Peyer's patch (tissue), 4 donors: ENCODE results near the gene NDUFB4. TPM values are rescaled to one million over a fixed set of nuclear protein-coding genes. Genes with fewer than 3 reads are reported as not detected.
"Not testable (repeated sequence)": the region's sequence is repeated elsewhere in the genome, so short reads cannot be mapped to it uniquely, and the experiment has no call there.

Source experiments
- DNase-seq, 3 donors: peaks; one replicate each; pipeline ENCODE4 v3.0.0-alpha.2; 2017 to 2019
- H3K27ac ChIP-seq, 4 donors: fragments of 200-600 bp; sonication (generic); one replicate each; pipeline ENCODE4 v1.5.1; 2016 to 2019
- H3K27me3 ChIP-seq, 2 donors: fragments of 200-600 bp; sonication (generic); one replicate each; pipeline ENCODE4 v1.5.1; 2019
- H3K36me3 ChIP-seq, 3 donors: fragments of 200-600 bp; sonication (generic); one replicate each; pipeline ENCODE4 v1.5.1; 2016 to 2019
- H3K4me1 ChIP-seq, 4 donors: fragments of 200-600 bp; sonication (generic); one replicate each; pipeline ENCODE4 v1.5.1; 2016 to 2019
- H3K4me3 ChIP-seq, 4 donors: fragments of 200-600 bp; sonication (generic); 1 replicate in 3 of 4; 2 replicates in 1 of 4; pipeline ENCODE4 v1.5.1; 2016 to 2019; ENCODE audit warnings: mild to moderate bottlenecking in 1 of 4
- H3K9me3 ChIP-seq, 4 donors: fragments of 200-600 bp; sonication (generic); one replicate each; pipeline ENCODE4 v1.5.1; 2016 to 2019; ENCODE audit warnings: mild to moderate bottlenecking in 1 of 4
- CTCF ChIP-seq, 6 experiments: fragments of 450-650 bp in 4 of 6; fragments of 200-600 bp in 2 of 6; sonication (generic) in 1 of 6; IDR thresholded peaks; one replicate each; pipeline ENCODE4 v1.5.1; 2017 to 2019; ENCODE audit warnings: antibody characterized with exemption in 6 of 6, mild to moderate bottlenecking in 3 of 6, moderate library complexity in 1 of 6
- POLR2A ChIP-seq, 2 donors: fragments of 450-650 bp; IDR thresholded peaks; one replicate each; pipeline ENCODE4 v1.5.1; 2017; ENCODE audit warnings: antibody characterized with exemption in 2 of 2, mild to moderate bottlenecking in 2 of 2, moderate library complexity in 2 of 2
- total RNA-seq, 4 donors: library from RNA; depleted of rRNA; stranded (reverse); fragments of >200 nt; gene quantifications; one replicate each; pipeline ENCODE4 v1.1.0, GENCODE V29; 2016

Gene NDUFB4
- total RNA-seq, 4 donors from 2014 or later, result 43.7 to 156 (median 79.6) TPM

- no peaks in the 10 kb centered on the region for H3K4me1 ChIP-seq
- no peak for TF ChIP-seq CTCF (IDR thresholded peaks at IDR 0.05)
- TF ChIP-seq POLR2A (IDR thresholded peaks at IDR 0.05), result no peak
- H3K36me3 ChIP-seq, result no peaks in the 10 kb centered on the region
- no peak overlapping the region for H3K4me3 ChIP-seq
- H3K27ac ChIP-seq, result no peak overlapping the region
- H3K27me3 ChIP-seq, result no peaks in the 10 kb centered on the region
- DNase-seq, result no peak
- no peaks in the 10 kb centered on the region for H3K9me3 ChIP-seq
Observed at GRCh38 chr3:120615847-120616609, 19.9 kb downstream of the NDUFB4 start.

- H3K36me3 ChIP-seq, H3K4me1 ChIP-seq, H3K4me3 ChIP-seq, H3K9me3 ChIP-seq, H3K27me3 ChIP-seq, H3K27ac ChIP-seq, DNase-seq: not testable (repeated sequence)
Observed at GRCh38 chr3:120616745-120617144, 20.6 kb downstream of the NDUFB4 start.

GRCh38 chr3:120622457-120622856 is 26.3 kb downstream of the NDUFB4 start:
- Histone ChIP-seq H3K9me3 (peaks cover 0 to 11% (median 5%) of the 10 kb centered on the region in 4 donors), H3K4me3 (no peak overlapping the region), H3K36me3 (no peaks in the 10 kb centered on the region), H3K4me1 (no peaks in the 10 kb centered on the region), H3K27me3 (no peaks in the 10 kb centered on the region), H3K27ac (no peak overlapping the region)
- TF ChIP-seq POLR2A (IDR thresholded peaks at IDR 0.05) (no peak), CTCF (IDR thresholded peaks at IDR 0.05) (no peak)
- no peak for DNase-seq

GRCh38 chr3:120622870-120623726 is 27.0 kb downstream of the NDUFB4 start:
- peaks cover 0 to 4% (median 0%) of the 10 kb centered on the region in 3 donors for H3K36me3 ChIP-seq
- H3K27me3 ChIP-seq, result no peaks in the 10 kb centered on the region
- H3K9me3 ChIP-seq, result peaks cover 0 to 11% (median 5%) of the 10 kb centered on the region in 4 donors
- DNase-seq, result no peak
- no peaks in the 10 kb centered on the region for H3K4me1 ChIP-seq
- H3K27ac ChIP-seq, result no peak overlapping the region
- no peak overlapping the region for H3K4me3 ChIP-seq
- TF ChIP-seq POLR2A (IDR thresholded peaks at IDR 0.05) (no peak), CTCF (IDR thresholded peaks at IDR 0.05) (no peak)

GRCh38 chr3:120623727-120624093 is 27.6 kb downstream of the NDUFB4 start:
- Histone ChIP-seq H3K27ac (no peak overlapping the region), H3K36me3 (peaks cover 0 to 5% (median 0%) of the 10 kb centered on the region in 3 donors), H3K4me1 (no peaks in the 10 kb centered on the region), H3K4me3 (no peak overlapping the region), H3K27me3 (no peaks in the 10 kb centered on the region), H3K9me3 (peaks cover 0 to 11% (median 5%) of the 10 kb centered on the region in 4 donors)
- DNase-seq, result no peak
- TF ChIP-seq POLR2A (IDR thresholded peaks at IDR 0.05), result no peak
- TF ChIP-seq CTCF (IDR thresholded peaks at IDR 0.05), result no peak

GRCh38 chr3:120625159-120625586 is 29.0 kb downstream of the NDUFB4 start:
- H3K36me3 ChIP-seq, result peaks cover 0 to 5% (median 0%) of the 10 kb centered on the region in 3 donors
- H3K27ac ChIP-seq, result no peak overlapping the region
- no peak for DNase-seq
- H3K27me3 ChIP-seq, result no peaks in the 10 kb centered on the region
- no peaks in the 10 kb centered on the region for H3K4me1 ChIP-seq
- H3K4me3 ChIP-seq, result no peak overlapping the region
- TF ChIP-seq POLR2A (IDR thresholded peaks at IDR 0.05), result no peak
- no peak for TF ChIP-seq CTCF (IDR thresholded peaks at IDR 0.05)
- peaks cover 0 to 11% (median 5%) of the 10 kb centered on the region in 4 donors for H3K9me3 ChIP-seq
